Upper lobe of left lung (tissue), 4 donors: ENCODE measurements around the gene LGR5.

Experiments
- POLR2AphosphoS5 ChIP-seq, 2 donors: sonication (generic); formaldehyde crosslinking; IDR thresholded peaks; one replicate each; pipeline ENCODE4 v1.5.1; 2017; ENCODE audit warnings: antibody characterized with exemption in 2 of 2
- TF ChIP-seq, protein P1 (sequence below), 6 experiments: fragments of 450-650 bp in 4 of 6; fragments of 200-600 bp in 2 of 6; sonication (generic) in 2 of 6; IDR thresholded peaks; one replicate each; pipeline ENCODE4 v1.5.1; 2016 to 2019; ENCODE audit warnings: antibody characterized with exemption in 6 of 6

DNA sequence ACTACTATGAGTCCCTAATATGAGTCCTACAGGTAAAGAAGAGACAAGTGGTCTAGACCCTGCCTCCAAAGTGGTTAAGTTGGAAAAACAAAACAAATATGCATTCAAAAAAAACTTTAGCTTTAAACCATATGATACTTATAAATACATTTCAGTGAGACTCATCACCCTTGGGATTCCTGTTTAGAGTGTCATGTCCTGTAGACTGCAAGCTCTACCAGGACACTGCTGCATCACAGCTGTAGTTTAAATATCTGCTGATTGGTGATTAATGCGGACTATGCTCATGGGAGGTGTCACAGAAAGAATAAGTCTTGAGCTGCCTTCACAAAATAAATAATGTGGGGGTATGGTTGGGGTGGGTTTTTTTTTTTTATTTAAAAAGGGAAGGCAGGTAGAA, 8.8 kb upstream of the LGR5 start:
- TF ChIP-seq, protein P1, sequence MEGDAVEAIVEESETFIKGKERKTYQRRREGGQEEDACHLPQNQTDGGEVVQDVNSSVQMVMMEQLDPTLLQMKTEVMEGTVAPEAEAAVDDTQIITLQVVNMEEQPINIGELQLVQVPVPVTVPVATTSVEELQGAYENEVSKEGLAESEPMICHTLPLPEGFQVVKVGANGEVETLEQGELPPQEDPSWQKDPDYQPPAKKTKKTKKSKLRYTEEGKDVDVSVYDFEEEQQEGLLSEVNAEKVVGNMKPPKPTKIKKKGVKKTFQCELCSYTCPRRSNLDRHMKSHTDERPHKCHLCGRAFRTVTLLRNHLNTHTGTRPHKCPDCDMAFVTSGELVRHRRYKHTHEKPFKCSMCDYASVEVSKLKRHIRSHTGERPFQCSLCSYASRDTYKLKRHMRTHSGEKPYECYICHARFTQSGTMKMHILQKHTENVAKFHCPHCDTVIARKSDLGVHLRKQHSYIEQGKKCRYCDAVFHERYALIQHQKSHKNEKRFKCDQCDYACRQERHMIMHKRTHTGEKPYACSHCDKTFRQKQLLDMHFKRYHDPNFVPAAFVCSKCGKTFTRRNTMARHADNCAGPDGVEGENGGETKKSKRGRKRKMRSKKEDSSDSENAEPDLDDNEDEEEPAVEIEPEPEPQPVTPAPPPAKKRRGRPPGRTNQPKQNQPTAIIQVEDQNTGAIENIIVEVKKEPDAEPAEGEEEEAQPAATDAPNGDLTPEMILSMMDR (IDR thresholded peaks at IDR 0.05): no peak
- no peak for TF ChIP-seq POLR2AphosphoS5 (IDR thresholded peaks at IDR 0.05)
